Activated naive CD4-positive, alpha-beta T cell treated with anti-CD3 and anti-CD28 coated beads, Interleukin-2, amount 10 ng/mL, durations not matched to agents 7 days and 5 days (primary cell): ENCODE data around the gene KIR3DL2.
A peak's percentile ranks its signal among the peaks of the same experiment; 100 is the strongest.
"Not testable (repeated sequence)": the region's sequence is repeated elsewhere in the genome, so short reads cannot be mapped to it uniquely, and the experiment has no call there.

Source experiments
- CTCF ChIA-PET: fragments of 350-600 bp; sonication (Branson Sonifier 250); formaldehyde crosslinking; loops from one replicate; lab custom pipeline; 2021; ENCODE audit warnings: antibody characterized with exemption; lab: Charles Lee
- DNase-seq: peaks from one replicate; pipeline ENCODE4 v3.0.0-alpha.2; 2020
- H3K27ac Mint-ChIP-seq: one replicate; pipeline ENCODE4 v1.8.0; 2021; ENCODE audit warnings: mild to moderate bottlenecking, moderate library complexity, mixed read lengths
- H3K27me3 Mint-ChIP-seq: one replicate; pipeline ENCODE4 v1.8.0; 2021; ENCODE audit warnings: mild to moderate bottlenecking, mixed read lengths
- H3K36me3 Mint-ChIP-seq: one replicate; pipeline ENCODE4 v1.8.0; 2021; ENCODE audit warnings: mixed read lengths
- H3K4me1 Mint-ChIP-seq: one replicate; pipeline ENCODE4 v1.8.0; 2021; ENCODE audit warnings: mixed read lengths
- H3K4me3 Mint-ChIP-seq: one replicate; pipeline ENCODE4 v1.8.0; 2021; ENCODE audit warnings: mild to moderate bottlenecking, moderate library complexity, mixed read lengths
- H3K9me3 Mint-ChIP-seq: one replicate; pipeline ENCODE4 v1.8.0; 2021; ENCODE audit warnings: mixed read lengths

Gene KIR3DL2

GRCh38 chr19:54850061-54850640, at the start of gene KIR3DL2:
Gene KIR3DL2 (plus strand): TSS chr19:54850443. CDS start chr19:54850476, 33 bp downstream.
- H3K36me3 Mint-ChIP-seq, H3K27ac Mint-ChIP-seq, H3K4me1 Mint-ChIP-seq, DNase-seq, CTCF ChIA-PET: not testable (repeated sequence)
- peaks cover 10% of the 10 kb centered on the region for H3K9me3 Mint-ChIP-seq
- H3K4me3 Mint-ChIP-seq, result peak within 1 kb of the TSS; percentile 22
- H3K27me3 Mint-ChIP-seq, result peaks cover 11% of the 10 kb centered on the region

DNA sequence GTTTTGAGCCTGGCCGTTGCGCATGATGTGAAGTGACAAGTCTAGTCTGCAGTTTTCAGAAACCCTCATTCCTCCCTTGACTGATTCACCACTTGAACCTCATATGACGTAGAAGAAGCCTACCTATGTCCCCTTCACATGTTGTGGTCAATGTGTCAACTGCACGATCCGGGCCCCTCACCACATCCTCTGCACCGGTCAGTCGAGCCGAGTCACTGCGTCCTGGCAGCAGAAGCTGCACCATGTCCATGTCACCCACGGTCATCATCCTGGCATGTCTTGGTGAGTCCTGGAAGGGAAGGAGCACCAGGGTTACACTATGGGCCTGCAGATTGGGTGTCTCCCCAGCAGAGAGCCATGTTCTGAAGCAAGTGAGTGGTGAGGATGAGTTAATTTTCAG, 46.8 kb upstream of the KIR3DL2 start, which contains the start of gene KIR2DL4:
KIR2DL4 (plus strand) TSS at position 201 of the 400 bp plus-strand sequence; CDS start at position 243, 42 bp downstream.
- Mint-ChIP-seq H3K4me3 (no peak within 1 kb of the TSS), H3K9me3 (peaks cover 2% of the 10 kb centered on the region), H3K4me1 (no peaks in the 10 kb centered on the region), H3K27me3 (peaks cover 3% of the 10 kb centered on the region), H3K36me3 (no peaks in the 10 kb centered on the region), H3K27ac (no peak within 1 kb of the TSS)
- CTCF ChIA-PET, result no interaction called here
- no peak for DNase-seq

DNA sequence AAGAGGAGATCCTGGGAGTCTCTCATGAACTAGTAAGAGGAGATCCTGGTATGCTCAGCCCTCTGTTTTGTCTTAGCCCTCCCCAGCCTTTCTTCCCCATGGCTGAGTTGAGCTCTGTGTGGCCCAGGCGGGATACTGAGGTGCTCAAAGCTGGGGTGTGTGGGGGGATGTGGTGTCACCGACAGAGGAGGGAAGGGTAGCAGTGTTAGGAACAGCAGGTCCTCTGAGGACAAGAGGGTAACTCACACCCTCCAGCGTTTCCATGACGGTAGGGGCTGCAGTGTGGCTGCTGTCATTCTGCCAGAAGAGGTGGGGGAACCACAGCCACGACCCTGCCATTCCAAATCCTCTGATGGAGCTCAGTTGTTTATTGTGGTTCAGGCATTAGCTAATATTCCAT, 46.1 kb upstream of the KIR3DL2 start:
- Mint-ChIP-seq H3K27me3 (peaks cover 3% of the 10 kb centered on the region), H3K36me3 (no peaks in the 10 kb centered on the region), H3K4me1 (no peaks in the 10 kb centered on the region), H3K4me3 (no peak overlapping the region), H3K27ac (no peak overlapping the region), H3K9me3 (peaks cover 2% of the 10 kb centered on the region)
- CTCF ChIA-PET, result no interaction called here
- no peak for DNase-seq

DNA sequence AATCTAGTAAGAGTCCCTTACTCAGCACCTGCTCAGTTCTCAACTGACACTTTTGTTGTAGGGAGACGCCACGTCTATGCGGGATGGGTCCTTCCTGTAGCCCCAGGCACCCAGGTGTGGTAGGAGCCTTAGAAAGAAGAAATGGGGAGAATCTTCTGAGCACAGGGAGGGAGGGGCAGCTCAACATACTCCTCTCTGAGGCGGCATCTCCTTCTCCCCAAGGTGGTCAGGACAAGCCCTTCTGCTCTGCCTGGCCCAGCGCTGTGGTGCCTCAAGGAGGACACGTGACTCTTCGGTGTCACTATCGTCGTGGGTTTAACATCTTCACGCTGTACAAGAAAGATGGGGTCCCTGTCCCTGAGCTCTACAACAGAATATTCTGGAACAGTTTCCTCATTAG, 45.7 kb upstream of the KIR3DL2 start:
- CTCF ChIA-PET, result no interaction called here
- H3K4me3 Mint-ChIP-seq, result no peak overlapping the region
- DNase-seq, result no peak
- H3K9me3 Mint-ChIP-seq, result peaks cover 2% of the 10 kb centered on the region
- H3K27ac Mint-ChIP-seq, result no peak overlapping the region
- H3K27me3 Mint-ChIP-seq, result peaks cover 7% of the 10 kb centered on the region
- H3K4me1 Mint-ChIP-seq, result no peaks in the 10 kb centered on the region
- no peaks in the 10 kb centered on the region for H3K36me3 Mint-ChIP-seq

- Mint-ChIP-seq H3K27me3 (peaks cover 8% of the 10 kb centered on the region), H3K27ac (no peak overlapping the region), H3K4me1 (no peaks in the 10 kb centered on the region), H3K4me3 (no peak overlapping the region), H3K36me3 (no peaks in the 10 kb centered on the region), H3K9me3 (peaks cover 5% of the 10 kb centered on the region)
- CTCF ChIA-PET, result no interaction called here
- DNase-seq, result no peak
Measured at GRCh38 chr19:54805665-54806515, 44.4 kb upstream of the KIR3DL2 start.

- peaks cover 8% of the 10 kb centered on the region for H3K27me3 Mint-ChIP-seq
- peaks cover 6% of the 10 kb centered on the region for H3K9me3 Mint-ChIP-seq
- H3K27ac Mint-ChIP-seq, result no peak overlapping the region
Measured at GRCh38 chr19:54806516-54806838, 43.8 kb upstream of the KIR3DL2 start.

DNA sequence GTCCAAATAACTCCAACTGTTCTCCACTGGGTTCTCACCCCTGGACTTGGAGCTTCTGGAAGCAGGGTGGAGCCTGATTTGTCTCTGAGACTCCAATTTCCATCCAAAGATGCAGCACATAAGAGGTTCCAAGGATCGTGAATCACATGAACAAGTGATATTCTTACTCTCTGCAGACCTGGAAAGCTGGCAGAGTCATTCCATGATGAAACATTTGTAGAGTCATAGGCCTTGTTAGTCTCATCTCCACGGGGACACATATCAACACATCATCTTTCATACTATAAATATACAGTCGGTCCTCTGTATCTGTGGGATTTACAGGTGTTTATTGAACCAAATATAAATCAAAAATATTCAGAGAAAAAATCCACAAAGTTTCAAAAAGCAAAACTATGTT, 35.7 kb upstream of the KIR3DL2 start:
- peaks cover 12% of the 10 kb centered on the region for H3K9me3 Mint-ChIP-seq
- H3K36me3 Mint-ChIP-seq, DNase-seq, H3K4me1 Mint-ChIP-seq, H3K4me3 Mint-ChIP-seq, H3K27me3 Mint-ChIP-seq, H3K27ac Mint-ChIP-seq, CTCF ChIA-PET: not testable (repeated sequence)

More at GRCh38 chr19:54806516-54806838, 43.8 kb upstream of the KIR3DL2 start:
- no peak for DNase-seq
- Mint-ChIP-seq H3K4me3 (no peak overlapping the region), H3K36me3 (no peaks in the 10 kb centered on the region), H3K4me1 (no peaks in the 10 kb centered on the region)
- CTCF ChIA-PET, result no interaction called here

DNA sequence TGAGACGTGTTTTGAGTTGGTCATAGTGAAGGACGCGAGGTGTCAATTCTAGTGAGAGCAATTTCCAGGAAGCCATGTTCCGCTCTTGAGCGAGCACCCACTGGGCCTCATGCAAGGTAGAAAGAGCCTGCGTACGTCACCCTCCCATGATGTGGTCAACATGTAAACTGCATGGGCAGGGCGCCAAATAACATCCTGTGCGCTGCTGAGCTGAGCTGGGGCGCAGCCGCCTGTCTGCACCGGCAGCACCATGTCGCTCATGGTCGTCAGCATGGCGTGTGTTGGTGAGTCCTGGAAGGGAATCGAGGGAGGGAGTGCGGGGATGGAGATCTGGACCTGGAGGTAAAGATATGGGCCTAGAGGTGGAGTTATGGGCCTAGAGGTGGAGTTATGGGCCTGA, 34.0 kb upstream of the KIR3DL2 start, which contains the start of gene KIR3DL1:
KIR3DL1 (plus strand) TSS at position 218 of the 400 bp plus-strand sequence.
- H3K36me3 Mint-ChIP-seq, H3K9me3 Mint-ChIP-seq, CTCF ChIA-PET, H3K4me1 Mint-ChIP-seq, H3K4me3 Mint-ChIP-seq, H3K27ac Mint-ChIP-seq, DNase-seq, H3K27me3 Mint-ChIP-seq: not testable (repeated sequence)

GRCh38 chr19:54817670-54818536, 32.3 kb upstream of the KIR3DL2 start:
- H3K4me1 Mint-ChIP-seq, result no peaks in the 10 kb centered on the region
- H3K36me3 Mint-ChIP-seq, result no peaks in the 10 kb centered on the region
- no peak overlapping the region for H3K27ac Mint-ChIP-seq
- H3K27me3 Mint-ChIP-seq, result peaks cover 3% of the 10 kb centered on the region
- CTCF ChIA-PET, result no interaction called here
- no peak for DNase-seq
- peaks cover 3% of the 10 kb centered on the region for H3K9me3 Mint-ChIP-seq
- no peak overlapping the region for H3K4me3 Mint-ChIP-seq

DNA sequence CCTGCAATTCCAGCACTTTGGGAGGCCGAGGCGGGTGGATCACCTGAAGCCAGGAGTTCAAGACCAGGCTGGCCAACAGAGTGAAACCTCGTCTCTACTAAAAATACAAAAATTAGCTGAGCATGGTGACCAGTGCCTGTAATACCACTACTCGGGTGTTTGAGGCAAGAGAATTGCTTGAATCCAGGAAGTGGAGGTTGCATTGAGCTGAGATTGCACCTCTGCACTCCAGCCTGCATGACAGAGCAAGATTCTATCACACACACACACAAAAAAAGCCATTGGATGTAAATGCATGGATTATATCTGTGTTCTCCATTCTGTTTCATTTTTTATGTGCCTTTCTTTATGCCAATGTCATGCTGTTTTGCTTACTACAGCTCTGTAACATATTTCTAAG, 25.8 kb upstream of the KIR3DL2 start:
- DNase-seq, result not testable (repeated sequence)

GRCh38 chr19:54825326-54825725, 24.9 kb upstream of the KIR3DL2 start:
- H3K4me3 Mint-ChIP-seq, H3K36me3 Mint-ChIP-seq, H3K9me3 Mint-ChIP-seq, CTCF ChIA-PET, H3K27me3 Mint-ChIP-seq, DNase-seq, H3K27ac Mint-ChIP-seq, H3K4me1 Mint-ChIP-seq: not testable (repeated sequence)

More for the DNA sequence above, 25.8 kb upstream of the KIR3DL2 start:
- H3K27ac Mint-ChIP-seq, H3K9me3 Mint-ChIP-seq, CTCF ChIA-PET, H3K4me3 Mint-ChIP-seq, H3K4me1 Mint-ChIP-seq, H3K27me3 Mint-ChIP-seq, H3K36me3 Mint-ChIP-seq: not testable (repeated sequence)

DNA sequence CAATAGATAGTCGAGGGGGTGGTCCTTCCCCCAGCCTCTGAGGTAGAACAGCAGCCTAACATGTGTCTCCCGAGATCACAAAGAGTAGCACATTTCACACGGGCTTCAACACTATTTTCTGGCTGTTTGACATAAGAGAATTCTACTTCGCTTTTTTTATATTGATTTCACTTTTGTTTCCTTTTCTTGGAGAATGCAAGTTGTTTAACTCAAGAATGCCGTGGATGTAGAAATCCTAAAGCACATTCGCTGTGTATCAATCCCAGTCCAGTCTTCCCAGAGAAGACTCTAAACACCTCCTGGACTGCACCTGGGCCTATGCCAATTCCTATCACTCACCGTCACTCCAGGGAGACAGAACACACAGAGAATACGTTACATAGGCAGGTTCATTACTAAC, 22.2 kb upstream of the KIR3DL2 start:
- DNase-seq, H3K36me3 Mint-ChIP-seq, H3K4me3 Mint-ChIP-seq, H3K9me3 Mint-ChIP-seq, H3K27ac Mint-ChIP-seq, H3K27me3 Mint-ChIP-seq, H3K4me1 Mint-ChIP-seq, CTCF ChIA-PET: not testable (repeated sequence)

- DNase-seq, CTCF ChIA-PET, H3K9me3 Mint-ChIP-seq, H3K36me3 Mint-ChIP-seq, H3K4me1 Mint-ChIP-seq, H3K27me3 Mint-ChIP-seq, H3K4me3 Mint-ChIP-seq: not testable (repeated sequence)
- H3K27ac Mint-ChIP-seq, result peak within 1 kb of the TSS; percentile 50
Measured at GRCh38 chr19:54832496-54832895, 17.7 kb upstream of the KIR3DL2 start, which contains the start of gene KIR2DS4. Gene KIR2DS4 (plus strand): TSS chr19:54832676.

DNA sequence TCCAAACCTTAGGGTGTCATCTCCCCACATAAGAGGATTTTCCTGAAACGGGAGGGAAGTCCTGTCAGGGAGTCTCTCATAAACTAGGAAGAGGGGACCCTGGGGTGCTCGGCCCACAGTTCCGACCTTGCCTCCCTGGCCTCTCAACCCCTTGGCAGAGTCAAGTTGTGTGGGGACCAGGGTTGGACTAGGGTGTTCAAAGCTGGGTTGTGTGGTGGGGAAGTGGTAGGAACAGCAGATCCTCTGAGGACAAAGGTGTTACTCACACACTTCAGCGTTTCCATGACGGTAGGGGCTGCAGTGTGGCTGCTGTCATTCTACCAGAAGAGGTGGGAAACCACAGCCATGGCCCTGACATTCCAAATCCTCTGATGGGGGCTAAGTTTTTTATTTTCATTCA, 15.1 kb upstream of the KIR3DL2 start:
- DNase-seq, H3K4me3 Mint-ChIP-seq, H3K27ac Mint-ChIP-seq, H3K4me1 Mint-ChIP-seq, H3K27me3 Mint-ChIP-seq, H3K9me3 Mint-ChIP-seq, H3K36me3 Mint-ChIP-seq, CTCF ChIA-PET: not testable (repeated sequence)
